H1 (cell line): ENCODE data around the gene ARMC6. TPM values are rescaled to one million over a fixed set of nuclear protein-coding genes. Genes with fewer than 3 reads are reported as not detected.

Experiments
- CTCF ChIA-PET: fragments of 300-600 bp; sonication (Branson Sonifier 250); formaldehyde crosslinking; loops from one replicate; lab custom pipeline; 2021; ENCODE audit not compliant: partially characterized antibody; lab: Charles Lee
- POLR2A ChIA-PET: fragments of 300-600 bp; sonication (Branson Sonifier 250); formaldehyde crosslinking; loops from one replicate; lab custom pipeline; 2021; ENCODE audit warnings: inconsistent platforms; ENCODE audit not compliant: partially characterized antibody; lab: Charles Lee
- DNase-seq, 2 experiments: peaks; one replicate each; pipeline versions ENCODE4 v3.0.0 to v3.0.0-alpha.2; 2010 to 2022; ENCODE audit warnings: low spot score in 2 of 2, low read depth in 1 of 2, mixed read lengths in 1 of 2
- FAIRE-seq: peaks from 2 replicates; lab custom pipeline; 2011; peaks lifted over from hg19 to GRCh38; lab: Jason Lieb, UNC
- H2AFZ ChIP-seq: 2 replicates; pipeline ENCODE4 v1.8.1; 2012; ENCODE audit warnings: low read length, inconsistent platforms
- H2AK5ac ChIP-seq: 2 replicates; pipeline ENCODE4 v1.6.1; 2013; ENCODE audit warnings: low read depth, low read length
- H2BK120ac ChIP-seq: replicated peaks from 2 replicates; pipeline ENCODE3; 2013; ENCODE audit warnings: low read depth, low read length, inconsistent platforms
- H2BK12ac ChIP-seq: 2 replicates; pipeline ENCODE4 v1.6.1; 2013; ENCODE audit warnings: low read depth, low read length
- H2BK15ac ChIP-seq: 2 replicates; pipeline ENCODE4 v1.6.1; 2013; ENCODE audit warnings: low read length
- H2BK20ac ChIP-seq: 2 replicates; pipeline ENCODE4 v1.6.1; 2013; ENCODE audit warnings: low read length
- H2BK5ac ChIP-seq: 2 replicates; pipeline ENCODE4 v1.6.1; 2013; ENCODE audit warnings: low read depth, low read length
- H3K14ac ChIP-seq: 2 replicates; pipeline ENCODE4 v1.6.1; 2013; ENCODE audit warnings: inconsistent platforms; ENCODE audit not compliant: insufficient read length
- H3K18ac ChIP-seq: 2 replicates; pipeline ENCODE4 v1.6.1; 2013; ENCODE audit warnings: low read length; ENCODE audit errors: extremely low read depth
- H3K23ac ChIP-seq: 2 replicates; pipeline ENCODE4 v1.6.1; 2013; ENCODE audit warnings: inconsistent platforms; ENCODE audit not compliant: insufficient read length
- H3K23me2 ChIP-seq: 2 replicates; pipeline ENCODE4 v1.6.1; 2013; ENCODE audit warnings: low read depth, low read length
- H3K27ac ChIP-seq: 2 replicates; pipeline ENCODE4 v1.6.1; 2011; ENCODE audit warnings: low read depth, low read length, inconsistent platforms
- H3K27me3 ChIP-seq, 4 experiments: replicated peaks in 1 of 4; 1 replicate in 1 of 4; 2 replicates in 3 of 4; pipeline versions ENCODE4 v1.6.1 to v1.8.1; 2011 to 2013; ENCODE audit warnings: low read length in 3 of 4, mild to moderate bottlenecking in 3 of 4, inconsistent platforms in 2 of 4, mixed read lengths in 2 of 4, moderate library complexity in 1 of 4; ENCODE audit not compliant: control insufficient read depth in 3 of 4, insufficient read depth in 3 of 4; ENCODE audit errors: extremely low read depth in 1 of 4
- H3K36me3 ChIP-seq, 4 experiments: 2 replicates each; pipeline versions ENCODE4 v1.6.1 to v1.8.1; 2011 to 2013; ENCODE audit warnings: mild to moderate bottlenecking in 4 of 4, low read length in 3 of 4, moderate library complexity in 2 of 4, control low read depth in 1 of 4, inconsistent platforms in 1 of 4; ENCODE audit not compliant: insufficient read depth in 4 of 4, control insufficient read depth in 2 of 4
- H3K4ac ChIP-seq: replicated peaks from 2 replicates; pipeline ENCODE3; 2013; ENCODE audit warnings: low read length, low read depth, mixed read lengths, inconsistent platforms; ENCODE audit not compliant: insufficient read length
- H3K4me1 ChIP-seq, 4 experiments: replicated peaks in 1 of 4; 1 replicate in 1 of 4; 2 replicates in 3 of 4; pipeline versions ENCODE4 v1.6.1 to v1.8.1; 2011 to 2013; ENCODE audit warnings: low read length in 3 of 4, inconsistent platforms in 2 of 4, mixed read lengths in 1 of 4; ENCODE audit not compliant: insufficient read depth in 4 of 4, control insufficient read depth in 3 of 4
- H3K4me2 ChIP-seq, 2 experiments: 2 replicates each; pipeline versions ENCODE4 v1.6.1 to v1.8.1; 2011 to 2013; ENCODE audit warnings: low read depth in 2 of 2, low read length in 2 of 2, control low read depth in 1 of 2, inconsistent platforms in 1 of 2, mild to moderate bottlenecking in 1 of 2; ENCODE audit not compliant: insufficient read depth in 1 of 2
- H3K4me3 ChIP-seq, 4 experiments: fragments of 200-600, 300-600 bp in 1 of 4; sonication (generic), shearing (Covaris generic), sonication (Bioruptor Twin) in 1 of 4; 2 replicates each; pipeline versions ENCODE4 v1.5.1 to v1.8.1; 2011 to 2016; ENCODE audit warnings: low read length in 4 of 4, low read depth in 3 of 4, control low read depth in 2 of 4, inconsistent platforms in 2 of 4, mild to moderate bottlenecking in 2 of 4, mixed read lengths in 1 of 4, moderate library complexity in 1 of 4; ENCODE audit not compliant: insufficient read depth in 2 of 4; ENCODE audit errors: extremely low read depth in 1 of 4
- H3K56ac ChIP-seq: replicated peaks from 2 replicates; pipeline ENCODE3; 2013; ENCODE audit warnings: low read depth, mild to moderate bottlenecking, mixed read lengths, low read length, inconsistent platforms; ENCODE audit not compliant: insufficient read length
- H3K79me1 ChIP-seq: 2 replicates; pipeline ENCODE4 v1.6.1; 2013; ENCODE audit warnings: low read depth, low read length, control low read depth
- H3K79me2 ChIP-seq, 2 experiments: 2 replicates each; pipeline versions ENCODE4 v1.6.1 to v1.8.1; 2012 to 2013; ENCODE audit warnings: low read length in 2 of 2, mild to moderate bottlenecking in 2 of 2, inconsistent platforms in 1 of 2; ENCODE audit not compliant: insufficient read depth in 2 of 2, control insufficient read depth in 1 of 2
- H3K9ac ChIP-seq, 4 experiments: replicated peaks in 1 of 4; 1 replicate in 1 of 4; 2 replicates in 3 of 4; pipeline versions ENCODE4 v1.6.1 to v1.8.1; 2011 to 2013; ENCODE audit warnings: low read depth in 3 of 4, low read length in 3 of 4, control low read depth in 2 of 4, mild to moderate bottlenecking in 2 of 4, moderate library complexity in 2 of 4, inconsistent platforms in 1 of 4; ENCODE audit errors: extremely low read depth in 1 of 4
- H3K9me3 ChIP-seq, 2 experiments: 2 replicates each; pipeline versions ENCODE4 v1.6.1 to v1.8.1; 2012 to 2013; ENCODE audit warnings: mild to moderate bottlenecking in 2 of 2, moderate library complexity in 2 of 2, control low read depth in 1 of 2, inconsistent platforms in 1 of 2, low read depth in 1 of 2, low read length in 1 of 2, mixed read lengths in 1 of 2; ENCODE audit not compliant: insufficient read depth in 2 of 2
- H4K20me1 ChIP-seq, 2 experiments: replicated peaks in 1 of 2; 2 replicates each; pipeline versions ENCODE3 to v1.8.1; 2011 to 2013; ENCODE audit warnings: inconsistent platforms in 2 of 2, low read length in 2 of 2, mild to moderate bottlenecking in 1 of 2; ENCODE audit not compliant: insufficient read depth in 2 of 2, control insufficient read depth in 1 of 2
- H4K5ac ChIP-seq: 2 replicates; pipeline ENCODE4 v1.6.1; 2013; ENCODE audit warnings: low read length, low read depth, mixed read lengths, inconsistent platforms; ENCODE audit not compliant: insufficient read length
- H4K8ac ChIP-seq: 2 replicates; pipeline ENCODE4 v1.8.0; 2013; ENCODE audit warnings: mild to moderate bottlenecking, moderate library complexity, low read length, inconsistent platforms; ENCODE audit not compliant: insufficient read depth; ENCODE audit errors: extremely low read depth
- H4K91ac ChIP-seq: replicated peaks from 2 replicates; pipeline ENCODE3; 2013; ENCODE audit warnings: low read length, mixed read lengths, inconsistent platforms; ENCODE audit not compliant: insufficient read length
- WGBS, 2 experiments: shearing (Covaris generic) in 1 of 2; methylation state at CpG; one replicate each; pipeline versions ENCODE4 v1.1.6 to v1.1.7; 2013 to 2015; ENCODE audit warnings: low lambda C conversion rate in 2 of 2, mixed read lengths in 2 of 2, inconsistent platforms in 1 of 2, low coverage in 1 of 2, missing lambda C conversion rate in 1 of 2; ENCODE audit not compliant: insufficient replicate concordance in 2 of 2, insufficient coverage in 1 of 2, insufficient read length in 1 of 2; ENCODE audit errors: extremely low coverage in 1 of 2, missing lambda C conversion rate in 1 of 2; 5-methylcytosine and 5-hydroxymethylcytosine counted together
- polyA plus RNA-seq, 7 experiments: library from polyadenylated mRNA; depleted of rRNA in 3 of 7; stranded (reverse) in 5 of 7; unstranded in 2 of 7; fragments of >200 nt in 5 of 7; fragments of 200-250 nt in 2 of 7; gene quantifications; 1 replicate in 5 of 7; 2 replicates in 1 of 7; 4 replicates in 1 of 7; pipeline versions ENCODE4 v1.2.1 to v1.2.3, GENCODE V29; 2011 to 2013; ENCODE audit warnings: missing spikeins in 2 of 7, mixed read lengths in 2 of 7
- total RNA-seq: library from RNA; stranded (reverse); fragmentation: NEBNext Ultra II Directional; extraction: Animal tissue kit (Norgen Biotek cat#: 25700); gene quantifications from 2 replicates; pipeline ENCODE4 v1.2.1, GENCODE V29; 2021

The ARMC6 gene
- total and polyA plus RNA-seq, 2 of the 8 experiments (the other 6 are each of a cell fraction or from before 2014, with no cell fraction given) = 67.1 to 68.3 TPM

- Histone ChIP-seq H3K27me3 (peaks cover 0 to 4% (median 1%) of the 10 kb centered on the region in 4 experiments; a peak in 3 of 7 replicates), H4K5ac (no peak overlapping the region), H4K20me1 (peaks cover 15 to 24% of the 10 kb centered on the region in 2 experiments), H3K14ac (no peak overlapping the region), H3K79me2 (no peaks in the 10 kb centered on the region), H2BK5ac (no peak overlapping the region), H3K4me1 (no peaks in the 10 kb centered on the region; a peak in 1 of 7 replicates), H2AK5ac (no peak overlapping the region), H3K27ac (no peak overlapping the region), H3K4me2 (no peak overlapping the region), H3K56ac (no peak overlapping the region), H2BK120ac (no peak overlapping the region), H3K36me3 (peaks cover 12 to 38% (median 31%) of the 10 kb centered on the region in 4 experiments; a peak in 7 of 8 replicates), H2BK12ac (no peak overlapping the region), H4K8ac (no peak overlapping the region), H2BK15ac (no peak overlapping the region), H3K79me1 (no peaks in the 10 kb centered on the region), H2AFZ (no peak overlapping the region), H4K91ac (no peak overlapping the region), H3K9ac (no peak overlapping the region), H3K4ac (no peak overlapping the region), H3K4me3 (no peak overlapping the region), H3K9me3 (no peaks in the 10 kb centered on the region), H3K23ac (no peak overlapping the region), H3K23me2 (no peaks in the 10 kb centered on the region), H2BK20ac (no peak overlapping the region), H3K18ac (no peak overlapping the region)
- POLR2A ChIA-PET = interaction anchor here (0.6 to 1.9 kb wide), 3 partner anchors 48 to 68 kb away, joined by 3 to 4 read pairs (median 3); no protein-coding TSS in a partner anchor
- no peak for DNase-seq
- no peak for FAIRE-seq
- WGBS, 2 experiments = 86% methylated on average over 6 of the region's 7 CpGs; no CpG with 5 or more reads in 1 of the 2 experiments
- CTCF ChIA-PET = interaction anchor here (0.6 to 1.8 kb wide), 2 partner anchors 67 to 78 kb away, joined by 3 to 7 read pairs; no protein-coding TSS in a partner anchor
Measured at GRCh38 chr19:19057720-19058119, 24.3 kb downstream of the ARMC6 start.
